SK-N-SH (cell line): Measurements from ENCODE around the gene GATA2. TPM values are rescaled to one million over a fixed set of nuclear protein-coding genes. Genes with fewer than 3 reads are reported as not detected.

Source experiments
- CTCF ChIA-PET: fragments of 300-600, 350-600 bp; formaldehyde crosslinking; extraction: SDS; loops from one replicate; lab custom pipeline; 2021; lab: Yijun Ruan, JAX
- POLR2A ChIA-PET: fragments of 350-600 bp; sonication (Branson Sonifier 250); formaldehyde crosslinking; extraction: SDS; loops from one replicate; lab custom pipeline; 2020; ENCODE audit warnings: antibody characterized with exemption, inconsistent platforms; lab: Yijun Ruan, JAX
- DNase-seq: peaks from one replicate; pipeline ENCODE4 v3.0.0; 2012
- H2AFZ ChIP-seq: fragments of 200-600 bp; sonication (generic); 2 replicates; pipeline ENCODE4 v1.8.1; 2016; ENCODE audit warnings: antibody characterized with exemption, mild to moderate bottlenecking, low read depth
- H3F3A ChIP-seq: fragments of 200-600 bp; sonication (generic); replicated peaks from 2 replicates; pipeline ENCODE3; 2016; ENCODE audit warnings: antibody characterized with exemption, mild to moderate bottlenecking; ENCODE audit not compliant: insufficient read depth
- H3K27ac ChIP-seq, 2 experiments: fragments of 200-500 bp in 1 of 2; fragments of 200-600 bp in 1 of 2; sonication (Bioruptor generic) in 1 of 2; sonication (generic), shearing (Covaris generic) in 1 of 2; 2 replicates each; pipeline versions ENCODE4 v1.5.1 to v1.6.1; 2014 to 2016; ENCODE audit warnings: low read depth in 2 of 2, inconsistent platforms in 1 of 2, low read length in 1 of 2, mild to moderate bottlenecking in 1 of 2, mixed read lengths in 1 of 2
- H3K27me3 ChIP-seq: fragments of 200-600 bp; sonication (generic), shearing (Covaris generic); 2 replicates; pipeline ENCODE4 v1.6.1; 2016; ENCODE audit warnings: mixed run types; ENCODE audit not compliant: insufficient read depth
- H3K36me3 ChIP-seq, 2 experiments: fragments of 200-500 bp in 1 of 2; fragments of 200-600 bp in 1 of 2; sonication (Bioruptor generic) in 1 of 2; sonication (generic) in 1 of 2; replicated peaks in 1 of 2; 2 replicates each; pipeline versions ENCODE3 to v1.5.1; 2014 to 2016; ENCODE audit warnings: low read length in 1 of 2, mild to moderate bottlenecking in 1 of 2; ENCODE audit not compliant: insufficient read depth in 2 of 2, control insufficient read depth in 1 of 2
- H3K4me1 ChIP-seq, 2 experiments: fragments of 200-500 bp in 1 of 2; fragments of 200-600 bp in 1 of 2; sonication (Bioruptor generic) in 1 of 2; sonication (generic), shearing (Covaris generic) in 1 of 2; 2 replicates each; pipeline versions ENCODE4 v1.5.1 to v1.6.1; 2014 to 2016; ENCODE audit warnings: low read depth in 1 of 2, low read length in 1 of 2, mixed run types in 1 of 2; ENCODE audit not compliant: insufficient read depth in 2 of 2, control insufficient read depth in 1 of 2
- H3K4me2 ChIP-seq: fragments of 200-600 bp; sonication (generic), shearing (Covaris generic); 2 replicates; pipeline ENCODE4 v1.6.1; 2017; ENCODE audit warnings: mixed run types
- H3K4me3 ChIP-seq, 2 experiments: fragments of 200-500 bp in 1 of 2; fragments of 200-600 bp in 1 of 2; sonication (Bioruptor generic) in 1 of 2; sonication (generic), shearing (Covaris generic) in 1 of 2; 2 replicates each; pipeline versions ENCODE4 v1.5.1 to v1.8.1; 2014 to 2016; ENCODE audit warnings: low read depth in 2 of 2, inconsistent platforms in 1 of 2, low read length in 1 of 2, mild to moderate bottlenecking in 1 of 2, mixed read lengths in 1 of 2, moderate library complexity in 1 of 2
- H3K79me2 ChIP-seq: fragments of 200-600 bp; sonication (generic); 2 replicates; pipeline ENCODE4 v1.8.1; 2017; ENCODE audit warnings: mild to moderate bottlenecking; ENCODE audit not compliant: insufficient read depth
- H3K9ac ChIP-seq: fragments of 200-600 bp; sonication (generic); 2 replicates; pipeline ENCODE4 v1.6.1; 2017; ENCODE audit warnings: mixed run types
- H3K9me2 ChIP-seq: fragments of 200-600 bp; sonication (generic); 2 replicates; pipeline ENCODE4 v1.6.1; 2017; ENCODE audit warnings: mixed run types
- H3K9me3 ChIP-seq: fragments of 200-600 bp; sonication (generic); 2 replicates; pipeline ENCODE4 v1.6.1; 2017; ENCODE audit warnings: mixed run types, mild to moderate bottlenecking, moderate library complexity
- H4K20me1 ChIP-seq: fragments of 200-600 bp; sonication (generic); 2 replicates; pipeline ENCODE4 v1.6.1; 2017; ENCODE audit warnings: mild to moderate bottlenecking, mixed run types; ENCODE audit not compliant: insufficient read depth
- ELF1 ChIP-seq: IDR thresholded peaks from 2 replicates; pipeline ENCODE4 v1.4.0; 2012
- EP300 ChIP-seq, 2 experiments: IDR thresholded peaks; 2 replicates each; pipeline versions ENCODE4 v1.4.0 to v1.6.1; 2012; ENCODE audit warnings: borderline replicate concordance in 1 of 2, low read depth in 1 of 2, low read length in 1 of 2
- EZH2phosphoT487 ChIP-seq: fragments of 200-600 bp; sonication (generic); IDR thresholded peaks from 2 replicates; pipeline ENCODE4 v1.6.1; 2017; ENCODE audit warnings: low read depth, mixed run types, mild to moderate bottlenecking, antibody characterized with exemption, moderate library complexity, borderline replicate concordance
- FOSL2 ChIP-seq: IDR thresholded peaks from 2 replicates; pipeline ENCODE4 v1.4.0; 2012; ENCODE audit warnings: low read depth, mild to moderate bottlenecking, moderate library complexity, borderline replicate concordance
- FOXM1 ChIP-seq: IDR thresholded peaks from 2 replicates; pipeline ENCODE4 v1.4.0; 2012; ENCODE audit warnings: low read depth, mild to moderate bottlenecking
- JUND ChIP-seq: IDR thresholded peaks from 2 replicates; pipeline ENCODE4 v1.4.0; 2012
- MEF2A ChIP-seq: IDR thresholded peaks from 2 replicates; pipeline ENCODE4 v1.4.0; 2012; ENCODE audit warnings: low read depth, borderline replicate concordance
- MXI1 ChIP-seq: IDR thresholded peaks from 2 replicates; pipeline ENCODE4 v1.6.1; 2012; ENCODE audit warnings: mild to moderate bottlenecking, low read depth, low read length, improper control_type of control experiment
- NFIC ChIP-seq: IDR thresholded peaks from 2 replicates; pipeline ENCODE4 v1.4.0; 2012; ENCODE audit warnings: borderline replicate concordance
- POLR2AphosphoS5 ChIP-seq: IDR thresholded peaks from 2 replicates; pipeline ENCODE4 v1.6.1; 2012; ENCODE audit warnings: low read depth, low read length
- RFX5 ChIP-seq: IDR thresholded peaks from 2 replicates; pipeline ENCODE4 v1.6.1; 2012; ENCODE audit warnings: mild to moderate bottlenecking, improper control_type of control experiment, low read length
- SIN3A ChIP-seq: IDR thresholded peaks from 2 replicates; pipeline ENCODE4 v1.6.1; 2012; ENCODE audit warnings: low read depth, mild to moderate bottlenecking, low read length, moderate library complexity, borderline replicate concordance
- SMC3 ChIP-seq: IDR thresholded peaks from 2 replicates; pipeline ENCODE4 v1.6.1; 2012; ENCODE audit warnings: low read depth, low read length, improper control_type of control experiment
- TAF1 ChIP-seq: IDR thresholded peaks from 2 replicates; pipeline ENCODE4 v1.6.1; 2012; ENCODE audit warnings: low read depth, mild to moderate bottlenecking, low read length, moderate library complexity, borderline replicate concordance
- TCF12 ChIP-seq: IDR thresholded peaks from 2 replicates; pipeline ENCODE4 v1.4.0; 2012
- WGBS: methylation state at CpG from one replicate; pipeline ENCODE4 v1.1.6; 2017; ENCODE audit warnings: low lambda C conversion rate; 5-methylcytosine and 5-hydroxymethylcytosine counted together
- polyA plus RNA-seq, 3 experiments: library from polyadenylated mRNA; depleted of rRNA; stranded (reverse); fragments of >200 nt; gene quantifications; 2 replicates each; pipeline ENCODE4 v1.2.3, GENCODE V29; 2012
- TF ChIP-seq, protein P1 (sequence below): IDR thresholded peaks from 2 replicates; pipeline ENCODE4 v1.6.1; 2012; ENCODE audit warnings: mild to moderate bottlenecking, low read depth, low read length, moderate library complexity
- TF ChIP-seq, protein P2 (sequence below): IDR thresholded peaks from 2 replicates; pipeline ENCODE4 v1.4.0; 2012; ENCODE audit warnings: low read depth, borderline replicate concordance

GATA2 gene
- polyA plus RNA-seq, 1 of the 3 experiments (the other 2 are of a cell fraction) = 5.5 TPM

DNA sequence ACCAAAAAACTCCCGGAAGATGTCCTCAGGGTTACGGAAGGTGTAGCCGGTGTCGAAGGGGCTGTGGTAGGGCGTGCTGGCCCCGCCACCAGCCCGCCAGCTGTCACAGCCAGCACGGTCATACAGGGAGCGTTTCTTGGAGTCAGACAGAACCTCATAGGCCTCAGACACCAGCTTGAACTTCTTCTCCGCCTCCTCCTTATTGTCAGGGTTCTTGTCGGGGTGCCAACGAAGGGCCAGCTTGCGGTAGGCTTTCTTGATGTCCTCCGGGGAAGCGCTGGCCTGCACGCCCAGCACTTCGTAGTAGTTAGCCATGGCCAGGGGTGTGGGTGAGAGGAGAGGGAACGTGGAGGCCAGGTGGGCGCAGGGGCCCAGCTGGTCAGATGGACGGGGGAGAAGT is 30.1 kb downstream of the GATA2 start:
- Histone ChIP-seq H4K20me1 (no peaks in the 10 kb centered on the region), H3F3A (no peaks in the 10 kb centered on the region), H3K4me3 (no peak overlapping the region), H3K27ac (no peak overlapping the region), H3K9me3 (no peaks in the 10 kb centered on the region), H2AFZ (no peak overlapping the region), H3K4me1 (peaks cover 0 to 60% of the 10 kb centered on the region in 2 experiments; a peak in 1 of 4 replicates), H3K27me3 (peaks cover 5% of the 10 kb centered on the region; the same call in 1 of the 2 replicates), H3K9me2 (no peaks in the 10 kb centered on the region), H3K36me3 (no peaks in the 10 kb centered on the region), H3K4me2 (no peak overlapping the region), H3K79me2 (no peaks in the 10 kb centered on the region), H3K9ac (no peak overlapping the region)
- 87% methylated on average over 14 of the region's 20 CpGs for WGBS
- ChIA-PET CTCF (interaction anchor here (0.6 to 4.9 kb wide), 9 partner anchors 10 to 224 kb away, joined by 3 to 29 read pairs (median 4); no protein-coding TSS in a partner anchor), POLR2A (interaction anchor here (1.2 to 3.8 kb wide), 4 partner anchors 18 to 52 kb away, joined by 3 to 16 read pairs (median 6); no protein-coding TSS in a partner anchor)
- no peak for TF ChIP-seq JUND
- TF ChIP-seq NFIC = no peak
- TF ChIP-seq TAF1 = no peak
- TF ChIP-seq, protein P1, sequence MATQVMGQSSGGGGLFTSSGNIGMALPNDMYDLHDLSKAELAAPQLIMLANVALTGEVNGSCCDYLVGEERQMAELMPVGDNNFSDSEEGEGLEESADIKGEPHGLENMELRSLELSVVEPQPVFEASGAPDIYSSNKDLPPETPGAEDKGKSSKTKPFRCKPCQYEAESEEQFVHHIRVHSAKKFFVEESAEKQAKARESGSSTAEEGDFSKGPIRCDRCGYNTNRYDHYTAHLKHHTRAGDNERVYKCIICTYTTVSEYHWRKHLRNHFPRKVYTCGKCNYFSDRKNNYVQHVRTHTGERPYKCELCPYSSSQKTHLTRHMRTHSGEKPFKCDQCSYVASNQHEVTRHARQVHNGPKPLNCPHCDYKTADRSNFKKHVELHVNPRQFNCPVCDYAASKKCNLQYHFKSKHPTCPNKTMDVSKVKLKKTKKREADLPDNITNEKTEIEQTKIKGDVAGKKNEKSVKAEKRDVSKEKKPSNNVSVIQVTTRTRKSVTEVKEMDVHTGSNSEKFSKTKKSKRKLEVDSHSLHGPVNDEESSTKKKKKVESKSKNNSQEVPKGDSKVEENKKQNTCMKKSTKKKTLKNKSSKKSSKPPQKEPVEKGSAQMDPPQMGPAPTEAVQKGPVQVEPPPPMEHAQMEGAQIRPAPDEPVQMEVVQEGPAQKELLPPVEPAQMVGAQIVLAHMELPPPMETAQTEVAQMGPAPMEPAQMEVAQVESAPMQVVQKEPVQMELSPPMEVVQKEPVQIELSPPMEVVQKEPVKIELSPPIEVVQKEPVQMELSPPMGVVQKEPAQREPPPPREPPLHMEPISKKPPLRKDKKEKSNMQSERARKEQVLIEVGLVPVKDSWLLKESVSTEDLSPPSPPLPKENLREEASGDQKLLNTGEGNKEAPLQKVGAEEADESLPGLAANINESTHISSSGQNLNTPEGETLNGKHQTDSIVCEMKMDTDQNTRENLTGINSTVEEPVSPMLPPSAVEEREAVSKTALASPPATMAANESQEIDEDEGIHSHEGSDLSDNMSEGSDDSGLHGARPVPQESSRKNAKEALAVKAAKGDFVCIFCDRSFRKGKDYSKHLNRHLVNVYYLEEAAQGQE = no peak
- no peak for TF ChIP-seq MXI1
- no peak for TF ChIP-seq EP300 (IDR thresholded peaks at IDR 0.05; ENCODE audit: borderline replicate concordance in 1 of 2, low read depth in 1 of 2, low read length in 1 of 2)
- TF ChIP-seq RFX5 = no peak
- TF ChIP-seq SMC3 = no peak
- TF ChIP-seq POLR2AphosphoS5 = no peak
- TF ChIP-seq, protein P2, sequence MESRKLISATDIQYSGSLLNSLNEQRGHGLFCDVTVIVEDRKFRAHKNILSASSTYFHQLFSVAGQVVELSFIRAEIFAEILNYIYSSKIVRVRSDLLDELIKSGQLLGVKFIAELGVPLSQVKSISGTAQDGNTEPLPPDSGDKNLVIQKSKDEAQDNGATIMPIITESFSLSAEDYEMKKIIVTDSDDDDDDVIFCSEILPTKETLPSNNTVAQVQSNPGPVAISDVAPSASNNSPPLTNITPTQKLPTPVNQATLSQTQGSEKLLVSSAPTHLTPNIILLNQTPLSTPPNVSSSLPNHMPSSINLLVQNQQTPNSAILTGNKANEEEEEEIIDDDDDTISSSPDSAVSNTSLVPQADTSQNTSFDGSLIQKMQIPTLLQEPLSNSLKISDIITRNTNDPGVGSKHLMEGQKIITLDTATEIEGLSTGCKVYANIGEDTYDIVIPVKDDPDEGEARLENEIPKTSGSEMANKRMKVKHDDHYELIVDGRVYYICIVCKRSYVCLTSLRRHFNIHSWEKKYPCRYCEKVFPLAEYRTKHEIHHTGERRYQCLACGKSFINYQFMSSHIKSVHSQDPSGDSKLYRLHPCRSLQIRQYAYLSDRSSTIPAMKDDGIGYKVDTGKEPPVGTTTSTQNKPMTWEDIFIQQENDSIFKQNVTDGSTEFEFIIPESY = no peak
- TF ChIP-seq FOSL2 = no peak
- no peak for TF ChIP-seq ELF1
- TF ChIP-seq SIN3A = no peak
- TF ChIP-seq FOXM1 = no peak
- TF ChIP-seq TCF12 = no peak
- TF ChIP-seq MEF2A = no peak
- TF ChIP-seq EZH2phosphoT487 = no peak
- no peak for DNase-seq
